HepG2 (cell line): ENCODE data around the gene CABP2. TPM values are rescaled to one million over a fixed set of nuclear protein-coding genes. Genes with fewer than 3 reads are reported as not detected.

Experiments
- ATAC-seq: fragments of 200-7000 bp; cut with Tn5 transposase; 3 replicates; pipeline ENCODE4 v1.9.1; 2020; ENCODE audit warnings: mild to moderate bottlenecking, moderate library complexity
- BruUV-seq: library from RNA; stranded (reverse); fragments of 400-500 nt; replicated peaks from 2 replicates; lab custom pipeline; 2021; lab: Mats Ljungman, UMichigan
- CTCF ChIA-PET: fragments of 300-600 bp; formaldehyde crosslinking; extraction: SDS; loops from one replicate; lab custom pipeline; 2021; ENCODE audit warnings: low total read pairs, inconsistent platforms, low intra/inter-chr PET ratio; lab: Yijun Ruan, JAX
- POLR2A ChIA-PET: fragments of 350-600 bp; sonication (Branson Sonifier 250); formaldehyde crosslinking; loops from one replicate; lab custom pipeline; 2020; ENCODE audit warnings: antibody characterized with exemption, inconsistent platforms; lab: Yijun Ruan, JAX
- DNase-seq: peaks from one replicate; pipeline ENCODE4 v3.0.0-alpha.2; 2015; ENCODE audit warnings: low spot score
- FAIRE-seq: peaks from 3 replicates; lab custom pipeline; 2011; peaks lifted over from hg19 to GRCh38; lab: Jason Lieb, UNC
- H2AFZ ChIP-seq: one replicate; pipeline ENCODE4 v1.6.1; 2011; ENCODE audit warnings: low read length, inconsistent platforms
- H3K27ac ChIP-seq: fragments of 300-600 bp; 3 replicates; pipeline ENCODE4 v1.8.0; 2011; ENCODE audit warnings: mixed run types, mild to moderate bottlenecking, mixed read lengths, low read length, inconsistent platforms; ENCODE audit not compliant: insufficient read depth; ENCODE audit errors: extremely low read length
- H3K27me3 ChIP-seq, 2 experiments: fragments of 200-600 bp in 1 of 2; 2 replicates in 1 of 2; 3 replicates in 1 of 2; pipeline versions ENCODE4 v1.6.0 to v1.8.0; 2011; ENCODE audit warnings: low read length in 2 of 2, mild to moderate bottlenecking in 2 of 2, moderate library complexity in 2 of 2, inconsistent platforms in 1 of 2; ENCODE audit not compliant: insufficient read depth in 2 of 2, control insufficient read depth in 1 of 2
- H3K36me3 ChIP-seq, 2 experiments: fragments of 200-600 bp in 1 of 2; replicated peaks in 1 of 2; 2 replicates in 1 of 2; 3 replicates in 1 of 2; pipeline versions ENCODE4 v1.5.1 to v1.8.0; 2011; ENCODE audit warnings: low read length in 2 of 2, inconsistent platforms in 1 of 2; ENCODE audit not compliant: insufficient read depth in 2 of 2, control insufficient read depth in 1 of 2
- H3K4me1 ChIP-seq: 2 replicates; pipeline ENCODE4 v1.5.1; 2012; ENCODE audit warnings: low read length, inconsistent platforms; ENCODE audit not compliant: insufficient read depth
- H3K4me2 ChIP-seq: 2 replicates; pipeline ENCODE4 v1.6.0; 2011; ENCODE audit warnings: low read depth, low read length, inconsistent platforms
- H3K4me3 ChIP-seq, 3 experiments: fragments of 200-600 bp in 1 of 3; sonication (generic), shearing (Covaris generic) in 1 of 3; replicated peaks in 1 of 3; 2 replicates each; pipeline ENCODE4 v1.5.1; 2011 to 2016; ENCODE audit warnings: low read length in 3 of 3, inconsistent platforms in 2 of 3, low read depth in 2 of 3, mild to moderate bottlenecking in 2 of 3, control low read depth in 1 of 3, mixed read lengths in 1 of 3; ENCODE audit not compliant: insufficient read depth in 1 of 3
- H3K79me2 ChIP-seq: one replicate; pipeline ENCODE4 v1.6.1; 2011; ENCODE audit warnings: low read length, inconsistent platforms; ENCODE audit not compliant: insufficient read depth
- H3K9ac ChIP-seq: 2 replicates; pipeline ENCODE4 v1.6.0; 2011; ENCODE audit warnings: mild to moderate bottlenecking, low read depth, low read length, inconsistent platforms; ENCODE audit not compliant: insufficient read depth
- H3K9me3 ChIP-seq: 2 replicates; pipeline ENCODE4 v1.5.1; 2012; ENCODE audit warnings: mild to moderate bottlenecking, low read length
- H4K20me1 ChIP-seq: 2 replicates; pipeline ENCODE4 v1.6.0; 2011; ENCODE audit warnings: inconsistent platforms, mild to moderate bottlenecking, low read length, moderate library complexity; ENCODE audit not compliant: insufficient read depth
- AGO2 ChIP-seq: fragments of 200-400 bp; formaldehyde crosslinking; optimal IDR thresholded peaks from 2 replicates; pipeline ENCODE3; 2017; ENCODE audit warnings: mild to moderate bottlenecking, low read depth, low read length, moderate library complexity
- GABPA ChIP-seq, 2 experiments: IDR thresholded peaks; 2 replicates each; pipeline ENCODE4 v1.6.1; 2011 to 2016; ENCODE audit warnings: low read depth in 2 of 2, low read length in 1 of 2, missing biosample characterization in 1 of 2, missing genetic modification characterization in 1 of 2
- HMGA1 ChIP-seq: sonication (generic); formaldehyde crosslinking; conservative IDR thresholded peaks from 2 replicates; pipeline ENCODE4 v1.4.0; 2020; ENCODE audit warnings: missing genetic modification reagents
- RAD51 ChIP-seq: fragments of 450-650 bp; IDR thresholded peaks from 2 replicates; pipeline ENCODE4 v1.6.1; 2016; ENCODE audit warnings: borderline replicate concordance
- RBFOX2 ChIP-seq: fragments of 200-400 bp; formaldehyde crosslinking; IDR thresholded peaks from 2 replicates; pipeline ENCODE4 v1.6.1; 2017; ENCODE audit warnings: low read depth, mild to moderate bottlenecking, low read length
- RBM22 ChIP-seq: fragments of 200-400 bp; formaldehyde crosslinking; optimal IDR thresholded peaks from 2 replicates; pipeline ENCODE3; 2017; ENCODE audit warnings: mild to moderate bottlenecking, low read length, moderate library complexity
- ZNF629 ChIP-seq: sonication (generic); formaldehyde crosslinking; conservative IDR thresholded peaks from 2 replicates; pipeline ENCODE4 v1.5.0; 2020; ENCODE audit warnings: missing genetic modification reagents
- ZNF883 ChIP-seq: sonication (generic); formaldehyde crosslinking; IDR thresholded peaks from 2 replicates; pipeline ENCODE4 v1.5.1; 2020; ENCODE audit warnings: mild to moderate bottlenecking, missing genetic modification reagents; ENCODE audit errors: not compliant biosample characterization
- WGBS: methylation state at CpG from one replicate; pipeline ENCODE4 v1.1.6; 2017; ENCODE audit warnings: low lambda C conversion rate; 5-methylcytosine and 5-hydroxymethylcytosine counted together
- in situ Hi-C: cut with HindIII; loops from 2 replicates; pipeline ENCODE4 v1.10.0; 2017; ENCODE audit warnings: low pct_unique_long_range_greater_than_20kb; ENCODE audit not compliant: extremely low pct_ligation_motif_present
- intact Hi-C: fragments of 100-400 bp; cut with micrococcal nuclease; formaldehyde crosslinking; loops from one replicate; pipeline ENCODE4 v1.10.0; 2022; ENCODE audit not compliant: unreplicated experiment
- polyA plus RNA-seq, 8 experiments: library from polyadenylated mRNA; depleted of rRNA in 3 of 8; stranded (reverse) in 7 of 8; unstranded in 1 of 8; fragments of >200 nt; fragmentation: Illumina TruSeq in 4 of 8; extraction: Trizol in 4 of 8; gene quantifications; 2 replicates each; pipeline versions ENCODE4 v1.2.1 to v1.2.3, GENCODE V29; 2011 to 2016; ENCODE audit warnings: low read depth in 4 of 8, missing spikeins in 1 of 8, mixed read lengths in 1 of 8; ENCODE audit not compliant: insufficient read depth in 1 of 8
- total RNA-seq, 5 experiments: library from RNA; depleted of rRNA; stranded (reverse); fragments of >200 nt; fragmentation: Illumina TruSeq; extraction: Trizol; gene quantifications; 2 replicates each; pipeline ENCODE4 v1.2.3, GENCODE V29; 2016; ENCODE audit warnings: low read depth in 1 of 5
- TF ChIP-seq, protein P1 (sequence below): sonication (generic); formaldehyde crosslinking; IDR thresholded peaks from 2 replicates; pipeline ENCODE4 v1.4.0; 2020; ENCODE audit warnings: mild to moderate bottlenecking, low read depth, missing genetic modification reagents

Gene CABP2
- total and polyA plus RNA-seq, 2 of the 13 experiments (the other 11 are each of a cell fraction or from before 2014, with no cell fraction given), result not detected

DNA sequence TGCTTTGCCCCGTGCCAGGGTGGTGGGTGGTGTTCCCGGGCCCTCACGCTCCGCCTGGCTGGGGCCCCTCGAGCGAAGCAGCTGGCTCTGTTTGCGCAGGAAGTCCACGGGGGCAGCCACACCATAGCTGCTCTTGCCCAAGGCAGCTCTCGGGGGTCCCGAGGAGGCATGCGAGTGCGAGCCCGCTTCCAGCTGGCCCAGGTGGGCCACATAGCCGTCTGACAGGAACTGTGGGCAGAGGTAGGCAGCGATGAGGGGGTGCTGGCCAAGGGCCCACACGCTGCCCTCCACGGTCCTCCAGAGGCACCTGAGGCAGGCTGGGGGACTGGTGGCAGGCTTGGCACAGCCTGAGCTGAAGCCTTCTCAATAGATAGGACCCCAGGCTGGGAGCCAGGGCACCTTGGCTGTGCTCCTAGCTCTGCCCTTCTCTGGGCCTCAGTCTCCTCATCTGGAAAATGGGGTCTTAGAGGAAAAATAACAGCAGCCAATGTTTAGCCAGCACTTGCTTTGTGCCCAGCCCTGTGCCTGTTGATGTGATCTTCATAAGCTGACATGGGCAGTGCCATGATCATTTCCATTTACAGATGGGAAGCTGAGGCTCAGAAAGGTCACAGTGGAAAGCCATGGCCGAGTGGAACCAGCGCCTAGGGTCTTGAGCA, 31.0 kb downstream of the CABP2 start:
- Histone ChIP-seq H3K4me3 (no peak overlapping the region), H2AFZ (no peak overlapping the region), H3K9ac (no peak overlapping the region), H3K36me3 (peaks cover 3 to 21% of the 10 kb centered on the region in 2 experiments; a peak in 4 of 5 replicates), H3K27ac (no peak overlapping the region), H3K4me2 (no peak overlapping the region), H4K20me1 (no peaks in the 10 kb centered on the region), H3K27me3 (no peaks in the 10 kb centered on the region), H3K4me1 (no peaks in the 10 kb centered on the region), H3K79me2 (no peaks in the 10 kb centered on the region), H3K9me3 (no peaks in the 10 kb centered on the region)
- in situ Hi-C loops (no loop called here), intact Hi-C loops (no loop called here)
- FAIRE-seq (no peak), DNase-seq (no peak), ATAC-seq (no peak)
- POLR2A ChIA-PET, result interaction anchor here (1.3 to 1.4 kb wide), 1 partner anchor 9 kb away, joined by 3 to 6 read pairs; the partner anchor contains the start of gene AIP
- CTCF ChIA-PET, result no interaction called here
- no TSS peak for BruUV-seq
- peak; percentile 91 for TF ChIP-seq ZNF629 (CRISPR knock-in tag)
- TF ChIP-seq AGO2, result peak; percentile 64
- TF ChIP-seq RAD51, result no peak
- TF ChIP-seq RBM22, result no peak
- TF ChIP-seq RBFOX2, result peak; percentile 66; the same call in 1 of the 2 replicates
- no peak for TF ChIP-seq ZNF883 (CRISPR knock-in tag)
- no CpG with 5 or more reads among the region's 19 CpGs for WGBS

- H3K9ac ChIP-seq, result no peak overlapping the region
- ChIA-PET POLR2A (interaction anchor here (1.3 to 1.4 kb wide), 2 partner anchors 9 to 14 kb away, joined by 4 to 6 read pairs; partner anchors contain the start of genes AIP and PITPNM1), CTCF (no interaction called here)
- in situ Hi-C loops (no loop called here), intact Hi-C loops (no loop called here)
- WGBS, result 85% methylated on average over 11 of the region's 24 CpGs
- peaks cover 5 to 25% of the 10 kb centered on the region in 2 experiments; a peak in 4 of 5 replicates for H3K36me3 ChIP-seq
- no TSS peak for BruUV-seq
- no peak for DNase-seq
- H3K4me2 ChIP-seq, result no peak overlapping the region
- H3K27ac ChIP-seq, result no peak overlapping the region
- H3K4me3 ChIP-seq, result no peak overlapping the region
- no peak for FAIRE-seq
- no peaks in the 10 kb centered on the region for H3K27me3 ChIP-seq
- no peaks in the 10 kb centered on the region for H3K4me1 ChIP-seq
- H3K9me3 ChIP-seq, result no peaks in the 10 kb centered on the region
- ATAC-seq, result no peak
- H3K79me2 ChIP-seq, result no peaks in the 10 kb centered on the region
- no peaks in the 10 kb centered on the region for H4K20me1 ChIP-seq
- H2AFZ ChIP-seq, result no peak overlapping the region
- TF ChIP-seq GABPA (IDR thresholded peaks at IDR 0.05; ENCODE audit: low read depth, low read length), result no peak
- no peak for TF ChIP-seq GABPA (CRISPR knock-in tag; IDR thresholded peaks at IDR 0.05; ENCODE audit: low read depth)
- TF ChIP-seq, protein P1, sequence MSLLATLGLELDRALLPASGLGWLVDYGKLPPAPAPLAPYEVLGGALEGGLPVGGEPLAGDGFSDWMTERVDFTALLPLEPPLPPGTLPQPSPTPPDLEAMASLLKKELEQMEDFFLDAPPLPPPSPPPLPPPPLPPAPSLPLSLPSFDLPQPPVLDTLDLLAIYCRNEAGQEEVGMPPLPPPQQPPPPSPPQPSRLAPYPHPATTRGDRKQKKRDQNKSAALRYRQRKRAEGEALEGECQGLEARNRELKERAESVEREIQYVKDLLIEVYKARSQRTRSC (CRISPR knock-in tag), result no peak
- TF ChIP-seq HMGA1 (CRISPR knock-in tag), result no peak
- peak; percentile 87 for TF ChIP-seq AGO2
These were observed 31.8 kb downstream of the CABP2 start for GRCh38 chr11:67491276-67492068.
